Activated CD4-positive, alpha-beta T cell treated with anti-CD3 and anti-CD28 coated beads, Interleukin-2, amount 50 U/mL, for 24 hours (primary cell): ENCODE data around the gene MCUB.
"Not testable (repeated sequence)": the region's sequence is repeated elsewhere in the genome, so short reads cannot be mapped to it uniquely, and the experiment has no call there.

Source experiments
- DNase-seq, 2 donors: peaks; one replicate each; pipeline ENCODE4 v3.0.0-alpha.2; 2020; ENCODE audit warnings: low read depth in 1 of 2, low spot score in 1 of 2

MCUB gene

DNA sequence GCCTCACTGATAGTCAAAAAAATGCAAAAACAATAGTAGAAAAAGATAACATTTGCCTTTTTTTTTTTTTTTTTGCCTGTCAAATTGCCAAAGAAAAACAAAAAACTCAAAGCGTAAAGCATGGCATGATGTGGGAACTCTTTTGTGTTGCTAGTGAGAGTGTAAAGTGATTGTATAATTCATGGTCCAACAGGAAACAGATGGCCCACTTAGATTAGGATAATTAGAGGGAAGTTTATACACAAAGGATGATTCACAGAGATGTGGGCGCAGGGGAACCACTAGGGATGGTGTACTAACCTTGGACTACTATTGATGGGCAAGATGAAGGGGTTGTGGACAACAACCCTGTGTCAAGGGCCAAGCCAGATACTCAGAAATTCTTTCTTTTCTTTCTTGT is 16.4 kb downstream of the MCUB start:
- DNase-seq, result no peak

DNA sequence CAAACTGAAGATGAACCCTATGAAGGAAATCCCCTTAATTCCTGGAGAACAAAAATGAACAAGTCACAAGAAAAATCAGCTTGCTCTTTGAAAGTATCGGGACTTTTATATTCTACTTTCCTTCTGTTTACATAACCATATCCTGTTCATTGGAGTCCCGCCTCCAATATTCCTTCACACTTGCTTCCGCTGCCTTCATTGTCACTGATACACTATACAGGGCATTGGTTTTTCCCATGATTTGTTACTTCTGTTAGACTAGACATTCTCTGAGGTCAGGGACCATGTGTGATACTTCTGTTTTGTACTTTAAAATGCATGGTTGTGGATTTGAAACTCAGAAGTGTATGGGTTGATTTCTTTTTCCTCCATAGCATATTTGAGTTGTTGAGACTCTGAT is 18.8 kb downstream of the MCUB start:
- no peak for DNase-seq

DNA sequence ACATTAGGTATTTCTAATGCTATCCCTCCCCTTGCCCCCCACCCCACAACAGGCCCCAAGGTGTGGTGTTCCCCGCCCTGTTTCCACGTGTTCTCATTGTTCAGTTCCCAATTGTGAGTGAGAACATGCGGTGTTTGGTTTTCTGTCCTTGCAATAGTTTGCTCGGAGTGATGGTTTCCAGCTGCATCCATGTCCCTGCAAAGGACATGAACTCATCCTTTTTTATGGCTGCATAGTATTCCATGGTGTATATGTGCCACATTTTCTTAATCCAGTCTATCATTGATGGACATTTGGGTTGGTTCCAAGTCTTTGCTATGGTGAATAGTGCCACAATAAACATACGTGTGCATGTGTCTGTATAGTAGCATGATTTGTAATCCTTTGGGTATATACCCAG is 20.0 kb downstream of the MCUB start:
- DNase-seq, result not testable (repeated sequence)

DNA sequence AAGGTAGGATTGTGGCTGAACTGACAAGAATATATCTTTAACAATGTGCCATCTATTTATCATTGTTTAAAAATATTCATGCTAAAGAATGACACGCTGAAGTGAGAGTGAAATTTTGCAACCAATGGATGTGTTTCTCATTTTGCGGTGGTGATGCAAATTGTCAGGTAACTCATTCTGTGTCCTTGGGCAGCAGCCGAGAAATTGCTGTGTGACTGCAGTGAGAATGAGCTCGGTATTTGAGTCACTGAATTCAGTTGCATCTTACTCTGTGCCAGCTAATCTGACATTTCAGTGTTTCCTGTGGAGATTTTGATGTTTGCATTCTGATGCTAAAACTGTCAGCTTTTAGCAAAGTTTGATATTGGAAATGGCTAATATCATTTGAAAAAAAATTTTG is 28.1 kb downstream of the MCUB start:
- DNase-seq, result peak; percentile 12 to 59

DNA sequence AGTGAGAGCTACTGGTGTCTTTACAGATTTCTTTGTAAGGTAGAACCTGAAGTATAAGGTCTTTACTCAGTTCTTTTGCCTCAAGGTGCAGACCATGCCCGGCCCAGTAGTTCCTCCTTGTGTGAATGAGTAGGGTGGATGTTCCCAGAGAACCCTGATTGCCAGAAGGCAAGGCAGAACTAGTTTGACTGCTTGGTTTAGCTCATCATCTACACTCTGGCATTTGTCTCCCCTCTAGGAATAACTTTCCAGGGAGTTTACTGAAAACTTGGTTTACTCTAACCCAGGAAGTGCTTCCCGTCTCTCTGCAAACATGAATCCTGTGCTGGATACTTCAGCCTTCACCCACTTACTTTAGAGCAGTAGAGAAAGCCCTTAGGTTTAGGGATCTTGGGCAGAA is 29.1 kb downstream of the MCUB start:
- no peak for DNase-seq

DNA sequence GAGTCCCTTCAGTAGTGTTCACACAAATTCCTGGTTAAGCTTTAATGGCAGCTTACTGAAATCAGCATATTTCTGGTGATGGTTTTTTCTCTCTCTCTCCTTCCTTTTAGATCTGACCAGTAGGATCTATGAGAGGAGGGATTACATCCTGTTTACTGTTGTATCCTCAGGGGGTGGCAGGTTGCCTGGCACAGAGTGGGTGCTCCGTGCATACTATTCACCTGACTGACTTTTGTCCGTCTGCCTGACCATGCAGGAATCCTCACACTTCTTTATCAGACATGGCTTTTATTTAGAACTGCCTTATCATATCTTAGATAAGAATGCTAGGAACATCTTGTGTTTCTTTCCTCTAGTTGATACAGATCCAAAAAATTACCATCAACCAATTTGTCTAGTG is 29.6 kb downstream of the MCUB start:
- no peak for DNase-seq

DNA sequence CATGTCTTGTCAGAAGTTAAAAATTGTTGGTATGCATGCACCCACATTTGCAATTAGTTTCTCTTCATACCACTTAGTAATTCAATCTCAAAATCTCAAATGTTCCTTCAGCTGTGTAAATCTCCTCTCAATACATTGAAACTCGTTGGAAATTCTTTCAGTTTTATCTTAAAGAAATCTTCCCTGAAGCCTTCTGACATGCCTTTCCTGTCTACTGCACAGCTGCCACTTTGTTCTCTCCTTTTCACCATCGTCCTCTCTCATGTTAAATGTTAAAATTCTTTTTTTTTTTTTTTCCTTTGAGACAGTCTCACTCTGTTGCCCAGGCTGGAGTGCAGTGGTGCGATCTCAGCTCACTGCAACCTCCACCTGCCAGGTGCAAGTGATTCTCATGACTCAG is 30.9 kb downstream of the MCUB start:
- no peak for DNase-seq

DNA sequence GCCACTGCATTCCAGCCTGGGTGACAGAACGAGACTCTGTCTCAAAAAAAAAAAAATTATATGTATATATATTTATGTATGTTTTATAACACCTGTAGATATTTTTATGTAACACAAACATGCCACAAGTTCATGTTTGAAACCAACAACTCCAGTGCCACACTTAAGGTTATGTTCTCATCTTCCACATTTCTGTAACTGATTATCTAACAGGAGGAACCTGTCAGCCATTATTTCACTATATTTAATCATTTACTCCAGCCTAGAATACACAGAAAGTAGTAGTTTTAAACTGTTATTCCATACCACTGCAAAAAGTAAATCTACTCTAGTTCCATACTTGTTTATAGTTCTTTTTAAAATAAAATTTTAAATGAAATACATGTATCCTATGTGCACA is 32.3 kb downstream of the MCUB start:
- DNase-seq, result no peak

DNA sequence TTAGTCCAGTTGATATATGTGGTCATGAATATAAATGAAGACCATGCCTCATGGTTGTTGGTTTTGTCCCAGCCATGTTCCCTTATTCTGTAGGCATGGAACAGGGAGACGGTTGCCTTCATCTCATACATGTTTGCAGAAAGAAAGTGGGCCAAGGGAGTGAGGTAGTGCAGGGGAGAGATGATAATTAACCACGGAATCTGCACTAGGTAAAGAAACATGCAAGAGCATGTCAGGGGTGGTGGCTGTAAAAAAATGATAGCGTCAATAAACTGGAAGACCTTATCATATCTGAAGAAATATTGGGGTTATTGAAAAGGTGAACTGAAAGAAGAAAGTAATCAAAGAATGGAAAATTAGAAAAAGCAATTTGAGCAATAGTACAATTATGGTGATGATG is 35.1 kb downstream of the MCUB start:
- DNase-seq, result not testable (repeated sequence)

DNA sequence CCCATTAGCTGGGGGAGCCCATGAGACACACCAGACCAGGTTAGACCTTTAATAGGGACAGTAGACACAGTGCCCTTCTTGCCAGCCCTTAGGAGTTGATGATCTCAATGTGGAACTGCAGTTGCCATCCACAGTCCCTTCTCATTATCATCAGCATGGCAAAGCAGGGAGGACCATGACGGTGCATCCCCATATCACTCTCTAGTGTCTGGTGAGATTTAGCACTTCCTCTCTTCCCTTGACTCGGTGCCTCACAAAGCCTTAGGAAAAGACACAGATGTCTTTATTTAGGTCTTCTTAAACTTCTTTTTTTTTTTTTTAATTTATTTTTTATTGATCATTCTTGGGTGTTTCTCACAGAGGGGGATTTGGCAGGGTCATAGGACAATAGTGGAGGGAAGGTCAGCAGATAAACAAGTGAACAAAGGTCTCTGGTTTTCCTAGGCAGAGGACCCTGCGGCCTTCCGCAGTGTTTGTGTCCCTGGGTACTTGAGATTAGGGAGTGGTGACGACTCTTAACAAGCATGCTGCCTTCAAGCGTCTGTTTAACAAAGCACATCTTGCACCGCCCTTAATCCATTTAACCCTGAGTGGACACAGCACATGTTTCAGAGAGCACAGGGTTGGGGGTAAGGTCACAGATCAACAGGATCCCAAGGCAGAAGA is 36.5 kb downstream of the MCUB start:
- not testable (repeated sequence) for DNase-seq

DNA sequence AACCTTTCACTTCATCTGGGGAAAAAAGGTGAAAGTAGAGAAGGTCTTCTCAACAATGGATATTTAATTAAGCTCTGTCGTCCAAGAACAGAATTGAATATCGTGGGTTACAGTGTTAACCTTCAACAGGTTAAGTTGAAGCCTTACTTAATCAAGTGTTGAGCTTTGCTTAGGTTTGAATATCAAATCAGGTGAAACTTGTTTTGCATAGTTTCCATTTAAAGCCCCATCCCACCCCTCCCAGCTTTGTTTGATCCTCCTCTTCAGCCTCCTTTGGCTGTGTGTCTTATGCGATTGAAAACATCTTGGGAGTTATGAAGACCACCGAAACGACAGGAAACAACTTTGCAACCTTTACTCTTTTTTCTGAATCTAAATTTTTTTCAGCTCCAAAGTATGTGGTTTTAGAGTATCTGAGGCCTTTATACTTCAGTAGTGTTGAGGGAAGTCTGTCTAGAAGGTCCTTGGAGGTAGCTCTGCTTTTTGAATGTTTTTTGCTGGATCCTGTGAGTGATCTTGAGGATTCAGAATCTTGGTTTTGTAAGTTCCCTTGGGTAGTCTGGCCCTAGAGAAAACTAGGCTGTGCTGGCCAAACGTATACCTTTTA is 39.1 kb downstream of the MCUB start:
- DNase-seq, result no peak

DNA sequence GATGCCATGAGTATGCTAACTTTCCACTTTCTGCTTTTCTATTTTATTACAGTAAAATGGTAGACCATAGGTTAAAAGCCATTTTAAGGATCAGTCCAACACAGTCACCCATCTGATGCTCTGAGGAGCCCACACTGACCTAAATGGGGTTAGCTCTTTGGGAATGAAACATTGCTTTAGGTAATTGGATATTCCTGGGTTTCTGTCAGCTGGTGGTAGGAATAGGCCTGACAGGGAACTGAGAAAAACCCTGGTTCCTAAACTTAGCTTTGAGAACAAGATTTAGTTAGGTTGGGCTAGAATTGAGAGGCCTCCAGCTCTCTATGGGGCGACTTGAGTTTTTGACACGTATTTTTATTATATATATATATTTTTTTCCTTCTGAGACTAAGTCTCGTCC is 40.4 kb downstream of the MCUB start:
- no peak for DNase-seq

DNA sequence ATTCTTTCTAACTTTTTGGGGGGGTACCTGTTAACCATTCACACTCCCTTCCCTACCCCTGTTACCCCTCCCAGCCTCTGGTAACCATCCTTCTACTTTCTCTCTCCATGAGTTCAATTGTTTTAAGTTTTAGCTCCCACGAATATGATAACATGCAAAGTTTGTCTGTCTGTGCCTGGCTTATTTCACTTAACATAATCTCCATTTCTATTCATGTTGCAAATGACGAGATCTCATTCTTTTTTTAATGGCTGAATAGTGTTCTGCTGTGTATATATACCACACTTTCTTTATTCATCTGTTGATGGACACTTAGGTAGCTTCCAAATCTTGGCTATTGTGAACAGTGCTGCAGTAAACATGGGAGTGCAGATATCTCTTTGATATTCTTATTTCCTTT is 41.3 kb downstream of the MCUB start:
- DNase-seq, result no peak

DNA sequence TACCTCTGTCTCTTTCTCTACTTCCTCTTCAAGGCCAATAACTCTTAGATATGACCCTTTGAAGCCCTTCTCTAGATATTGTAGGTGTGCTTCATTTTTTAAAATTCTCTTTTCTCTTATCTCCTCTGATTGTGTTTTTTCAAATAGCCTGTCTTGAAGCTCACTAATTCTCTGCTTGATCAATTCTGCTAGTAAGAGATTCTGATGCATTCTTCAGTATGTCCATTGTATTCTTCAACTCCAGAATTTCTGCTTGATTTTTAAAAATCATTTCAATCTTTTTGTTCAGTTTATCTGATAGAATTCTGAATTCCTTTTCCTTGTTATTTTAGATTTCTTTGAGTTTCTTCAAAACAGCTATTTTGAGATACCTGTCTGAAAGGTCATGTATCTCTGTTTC is 47.9 kb downstream of the MCUB start:
- no peak for DNase-seq

DNA sequence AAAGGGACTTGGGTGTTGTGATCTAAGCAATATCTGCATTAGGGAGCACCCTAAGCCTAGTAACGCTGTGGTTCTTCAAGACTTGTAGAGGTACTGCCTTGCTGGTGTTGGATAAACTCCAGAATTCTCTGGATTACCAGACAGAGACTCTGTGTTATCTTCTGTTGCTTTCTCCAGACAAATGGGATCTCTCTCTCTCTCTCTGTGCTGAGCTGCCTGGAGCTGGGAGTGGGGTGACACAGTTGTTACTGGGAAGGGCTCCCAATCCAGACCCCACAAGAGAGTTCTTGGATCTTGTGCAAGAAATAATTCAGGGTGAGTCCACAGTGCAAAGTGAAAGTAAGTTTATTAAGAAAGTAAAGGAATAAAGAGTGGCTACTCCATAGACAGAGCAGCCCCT is 48.8 kb downstream of the MCUB start:
- no peak for DNase-seq

DNA sequence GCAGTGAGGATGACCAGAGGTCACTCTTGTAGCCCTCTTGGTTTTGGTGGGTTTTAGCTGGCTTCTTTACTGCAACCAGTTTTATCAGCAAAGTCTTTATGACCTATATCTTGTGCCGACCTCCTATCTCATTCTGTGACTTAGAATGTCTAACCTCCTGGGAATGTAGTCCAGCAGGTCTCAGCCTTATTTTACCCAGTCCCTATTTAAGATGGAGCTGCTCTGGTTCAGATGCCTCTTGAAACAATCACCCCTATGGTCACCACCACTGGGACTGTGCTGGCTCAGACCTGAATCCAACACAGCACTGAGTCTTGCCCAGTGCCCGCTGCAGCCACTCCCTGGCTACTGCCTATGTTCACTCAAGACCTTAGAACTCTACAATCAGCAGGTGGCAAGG is 49.4 kb downstream of the MCUB start:
- DNase-seq, result no peak

DNA sequence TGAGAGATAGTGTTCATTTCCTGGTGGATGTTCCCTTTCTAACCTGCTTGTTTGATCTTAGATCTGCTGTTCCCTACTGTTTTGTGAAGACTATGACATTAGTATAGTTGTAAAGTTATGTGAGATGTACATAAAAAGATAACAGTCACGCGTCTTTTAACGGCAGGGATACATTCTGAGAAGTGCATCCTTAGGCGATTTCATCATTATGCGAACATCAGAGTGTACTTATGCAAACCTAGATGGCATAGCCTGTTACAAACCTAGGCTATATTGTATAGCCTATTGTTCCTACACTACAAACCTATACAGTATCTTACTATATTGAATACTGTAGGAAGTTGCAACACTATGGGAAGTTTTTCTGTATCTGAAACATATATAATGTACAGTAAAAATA is 50.4 kb downstream of the MCUB start:
- no peak for DNase-seq

DNA sequence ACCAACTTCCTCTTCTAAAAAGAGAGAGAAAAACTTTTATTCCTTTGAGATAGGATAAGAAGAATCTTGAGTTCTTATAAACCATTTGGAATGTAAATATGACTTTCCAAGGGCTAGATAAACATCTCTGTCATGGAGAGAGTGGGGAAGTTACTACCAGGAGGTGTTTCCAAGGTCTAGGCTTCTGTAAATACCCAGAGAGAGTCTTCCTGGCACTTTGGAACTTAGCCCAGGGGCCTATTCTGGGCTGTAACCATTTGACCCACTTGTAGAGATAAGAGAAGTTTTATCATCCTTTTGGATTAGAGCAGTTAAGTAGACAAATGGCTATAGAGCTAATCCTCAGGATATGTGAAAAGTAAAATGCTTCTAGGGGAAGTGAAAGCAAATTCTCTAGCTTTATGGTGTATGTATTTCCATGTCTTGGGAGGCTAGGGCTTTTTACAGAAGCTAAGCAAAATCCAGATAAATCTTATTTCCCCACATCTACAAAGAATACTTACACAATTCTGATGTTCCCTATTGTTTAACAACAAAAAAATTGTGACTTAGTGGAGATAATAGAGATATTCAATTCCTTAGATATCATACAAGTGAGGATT is 51.1 kb downstream of the MCUB start:
- no peak for DNase-seq

DNA sequence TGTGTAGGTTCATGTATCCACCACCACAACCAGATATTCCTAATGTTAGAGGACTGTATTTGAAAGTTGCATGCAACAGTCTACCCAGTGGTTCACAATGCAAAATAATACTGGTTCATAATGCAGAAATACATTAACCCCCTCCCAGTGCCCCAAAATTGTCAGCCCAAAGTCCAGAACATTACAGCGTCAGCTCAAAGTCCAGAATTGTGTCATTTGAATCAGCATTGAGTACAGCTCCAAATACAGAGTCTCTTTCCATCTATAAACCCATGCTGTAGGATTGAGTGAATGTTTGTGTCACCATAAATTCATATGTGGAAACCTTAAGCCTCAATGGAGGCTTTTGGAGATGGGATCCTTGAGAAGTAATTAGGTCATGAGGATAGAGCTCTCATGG is 54.0 kb downstream of the MCUB start:
- no peak for DNase-seq

DNA sequence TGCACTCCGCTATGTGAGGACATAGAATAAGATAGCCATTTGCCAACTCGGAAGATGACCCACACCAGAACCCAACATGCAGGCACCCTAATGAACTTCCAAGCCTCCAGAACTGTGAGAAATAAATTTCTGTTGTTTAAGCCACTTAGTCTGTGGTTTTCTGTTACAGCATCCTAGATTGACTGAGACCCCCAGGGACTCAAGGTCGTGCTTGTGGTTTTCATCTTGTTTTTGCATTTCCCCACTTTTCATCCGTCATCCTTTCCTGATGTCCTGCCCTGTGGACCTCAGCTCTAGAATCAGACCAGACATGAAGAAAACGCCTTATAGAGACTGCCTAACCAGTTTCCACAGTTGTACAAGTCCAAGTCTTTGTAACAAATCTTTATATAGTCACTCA is 54.4 kb downstream of the MCUB start:
- DNase-seq, result no peak

DNA sequence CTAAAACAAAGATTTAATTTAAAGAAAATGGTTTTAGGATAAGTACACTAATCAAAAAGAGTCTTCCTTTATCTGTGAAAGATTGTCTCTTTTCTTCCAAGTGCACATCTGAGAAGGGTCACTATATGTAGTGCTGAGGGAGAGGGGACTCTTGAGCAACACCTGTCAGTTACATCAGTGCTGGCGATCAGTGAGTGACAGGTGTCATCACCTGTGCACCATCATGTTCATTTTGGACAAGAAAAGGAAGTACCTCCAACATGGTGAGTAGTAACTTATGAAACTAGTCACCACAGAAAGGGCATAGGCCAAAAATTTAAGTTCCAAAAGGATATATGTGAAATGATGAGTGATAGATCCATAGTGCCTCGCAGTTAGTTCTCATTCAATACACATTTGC is 55.7 kb downstream of the MCUB start:
- DNase-seq, result no peak

DNA sequence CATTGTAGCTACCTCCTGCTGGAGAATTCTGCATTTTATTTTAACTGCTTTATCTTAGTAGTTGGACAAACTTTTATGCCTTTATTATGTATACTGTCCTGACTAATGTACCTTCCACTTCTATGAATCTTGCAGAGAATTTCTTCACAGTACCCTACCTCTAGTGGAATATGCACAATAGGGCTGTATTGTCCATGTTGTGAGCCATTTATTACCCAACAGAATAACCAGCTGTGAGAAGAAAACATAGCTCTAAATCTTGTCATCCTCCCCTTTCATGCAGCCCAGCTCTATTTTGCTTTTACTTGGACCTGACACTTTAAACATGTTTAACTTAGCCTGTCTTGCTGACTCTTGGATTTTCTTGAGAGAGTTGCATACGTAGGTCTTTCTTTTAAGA is 56.2 kb downstream of the MCUB start:
- no peak for DNase-seq

DNA sequence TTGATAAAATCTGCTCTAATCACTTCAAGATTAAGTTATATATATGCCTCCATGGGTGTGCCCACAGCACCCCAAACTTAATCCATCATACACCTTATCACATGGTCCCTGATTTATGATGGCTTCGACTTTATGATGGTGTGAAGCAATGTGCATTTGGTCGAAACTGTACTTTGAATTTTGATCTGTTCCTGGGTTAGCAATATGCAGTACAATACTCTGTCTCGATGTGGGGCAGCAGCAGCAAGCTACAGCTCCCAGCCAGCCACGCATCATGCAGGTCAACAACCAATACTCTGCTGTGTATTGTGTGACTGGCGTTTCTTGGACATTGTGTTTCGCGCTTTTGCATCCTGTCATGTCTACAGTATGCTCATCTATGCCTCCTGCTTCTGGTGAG is 62.6 kb downstream of the MCUB start:
- no peak for DNase-seq
